GM23338 (cell line): ENCODE results near the gene RXRA. TPM values are rescaled to one million over a fixed set of nuclear protein-coding genes. Genes with fewer than 3 reads are reported as not detected.

Experiments used
- ATAC-seq: fragments of 200-7000 bp; cut with Tn5 transposase; 3 replicates; pipeline ENCODE4 v1.9.1; 2020
- DNase-seq: peaks from one replicate; pipeline ENCODE4 v3.0.0-alpha.2; 2015; ENCODE audit warnings: low spot score
- H2AFZ ChIP-seq: fragments of 200-600 bp; sonication (generic); 2 replicates; pipeline ENCODE4 v1.8.0; 2016; ENCODE audit warnings: antibody characterized with exemption, mild to moderate bottlenecking, moderate library complexity
- H3F3A ChIP-seq: fragments of 200-600 bp; sonication (generic); replicated peaks from 2 replicates; pipeline ENCODE4 v1.8.0; 2017; ENCODE audit warnings: antibody characterized with exemption, mixed run types, low read depth
- H3K27ac ChIP-seq: fragments of 200-600 bp; sonication (generic); 2 replicates; pipeline ENCODE4 v1.6.1; 2016; ENCODE audit warnings: low read depth
- H3K27me3 ChIP-seq: fragments of 200-600 bp; sonication (generic); 2 replicates; pipeline ENCODE4 v1.8.0; 2016; ENCODE audit warnings: mild to moderate bottlenecking, mixed run types, moderate library complexity; ENCODE audit not compliant: insufficient read depth
- H3K36me3 ChIP-seq: fragments of 200-600 bp; sonication (generic); 2 replicates; pipeline ENCODE4 v1.8.0; 2016; ENCODE audit warnings: mild to moderate bottlenecking; ENCODE audit not compliant: insufficient read depth
- H3K4me1 ChIP-seq: fragments of 200-600 bp; sonication (generic); 2 replicates; pipeline ENCODE4 v1.8.0; 2016; ENCODE audit warnings: mild to moderate bottlenecking, moderate library complexity; ENCODE audit not compliant: insufficient read depth
- H3K4me2 ChIP-seq: fragments of 200-600 bp; sonication (generic); 2 replicates; pipeline ENCODE4 v1.7.1; 2017; ENCODE audit warnings: mixed run types
- H3K4me3 ChIP-seq: fragments of 200-600 bp; sonication (generic); 2 replicates; pipeline ENCODE4 v1.6.1; 2016; ENCODE audit warnings: mixed run types
- H3K79me2 ChIP-seq: fragments of 200-600 bp; sonication (generic); replicated peaks from 2 replicates; pipeline ENCODE4 v1.8.0; 2017; ENCODE audit warnings: mild to moderate bottlenecking; ENCODE audit not compliant: insufficient read depth
- H3K9me2 ChIP-seq: fragments of 200-600 bp; sonication (generic); 2 replicates; pipeline ENCODE4 v1.8.0; 2017; ENCODE audit not compliant: insufficient read depth
- H4K20me1 ChIP-seq: fragments of 200-600 bp; sonication (generic); replicated peaks from 2 replicates; pipeline ENCODE4 v1.8.0; 2017; ENCODE audit warnings: mild to moderate bottlenecking; ENCODE audit not compliant: insufficient read depth
- H3K27ac Mint-ChIP-seq: 2 replicates; pipeline ENCODE4 v1.8.0; 2020; ENCODE audit warnings: inconsistent platforms, mild to moderate bottlenecking, moderate library complexity, mixed read lengths
- H3K27me3 Mint-ChIP-seq: 3 replicates; pipeline ENCODE4 v1.8.0; 2022; ENCODE audit warnings: low read depth, mild to moderate bottlenecking, moderate library complexity, mixed read lengths, inconsistent platforms; ENCODE audit not compliant: insufficient read depth, poor library complexity
- H3K36me3 Mint-ChIP-seq: 3 replicates; pipeline ENCODE4 v1.8.0; 2021; ENCODE audit warnings: low read depth, mild to moderate bottlenecking, inconsistent platforms, moderate library complexity, mixed read lengths
- H3K4me1 Mint-ChIP-seq: 3 replicates; pipeline ENCODE4 v1.8.0; 2020; ENCODE audit warnings: mild to moderate bottlenecking, inconsistent platforms, mixed read lengths
- H3K4me3 Mint-ChIP-seq: 3 replicates; pipeline ENCODE4 v1.8.0; 2021; ENCODE audit warnings: moderate library complexity, mild to moderate bottlenecking, inconsistent platforms, mixed read lengths
- H3K9me3 Mint-ChIP-seq: 3 replicates; pipeline ENCODE4 v1.8.0; 2020; ENCODE audit warnings: moderate library complexity, mild to moderate bottlenecking, inconsistent platforms, mixed read lengths
- CREB1 ChIP-seq: fragments of 250-450 bp; sonication (Bioruptor Pico); IDR thresholded peaks from 2 replicates; pipeline ENCODE4 v1.5.0; 2020; ENCODE audit warnings: low read depth, mild to moderate bottlenecking, moderate library complexity
- CTCF ChIP-seq, 2 experiments: fragments of 200-600 bp in 1 of 2; sonication (generic) in 1 of 2; conservative IDR thresholded peaks; 2 replicates each; pipeline versions ENCODE4 v1.5.1 to v1.6.1; 2016 to 2017; ENCODE audit warnings: antibody characterized with exemption in 2 of 2, low read depth in 2 of 2, mild to moderate bottlenecking in 2 of 2, moderate library complexity in 1 of 2
- ETS1 ChIP-seq: IDR thresholded peaks from 2 replicates; pipeline ENCODE4 v1.6.1; 2016; ENCODE audit warnings: antibody characterized with exemption
- EZH2 ChIP-seq: fragments of 200-600 bp; sonication (generic); IDR thresholded peaks from one replicate; pipeline ENCODE4 v1.8.0; 2017; ENCODE audit warnings: antibody characterized with exemption, mild to moderate bottlenecking, low read depth; ENCODE audit not compliant: unreplicated experiment
- EZH2phosphoT487 ChIP-seq: fragments of 200-600 bp; sonication (generic); IDR thresholded peaks from one replicate; pipeline ENCODE4 v1.8.1; 2018; ENCODE audit warnings: antibody characterized with exemption; ENCODE audit not compliant: unreplicated experiment
- JUNB ChIP-seq: IDR thresholded peaks from one replicate; pipeline ENCODE4 v1.6.1; 2016; ENCODE audit warnings: antibody characterized with exemption; ENCODE audit not compliant: unreplicated experiment
- NANOG ChIP-seq: IDR thresholded peaks from 2 replicates; pipeline ENCODE4 v1.6.1; 2016; ENCODE audit warnings: antibody characterized with exemption, borderline replicate concordance
- POLR2AphosphoS5 ChIP-seq: IDR thresholded peaks from 2 replicates; pipeline ENCODE4 v1.6.1; 2016; ENCODE audit warnings: antibody characterized with exemption, low read depth
- STAT1 ChIP-seq: IDR thresholded peaks from one replicate; pipeline ENCODE4 v1.6.1; 2016; ENCODE audit warnings: antibody characterized with exemption; ENCODE audit not compliant: unreplicated experiment
- ZNF114 ChIP-seq: fragments of 250-450 bp; sonication (Bioruptor Pico); IDR thresholded peaks from 2 replicates; pipeline ENCODE4 v1.5.0; 2020; ENCODE audit warnings: mild to moderate bottlenecking, moderate library complexity
- ZNF331 ChIP-seq: fragments of 250-450 bp; sonication (Bioruptor Pico); IDR thresholded peaks from 2 replicates; pipeline ENCODE4 v1.5.0; 2020; ENCODE audit warnings: low read depth, mild to moderate bottlenecking, moderate library complexity
- polyA plus RNA-seq: library from polyadenylated mRNA; unstranded; fragments of >200 nt; fragmentation: Nextera tagmentation; extraction: Ambion mirVana; gene quantifications from 2 replicates; pipeline ENCODE4 v1.2.1, GENCODE V29; 2016
- total RNA-seq: library from RNA; depleted of rRNA; stranded (reverse); fragments of >200 nt; shearing (Covaris generic); gene quantifications from 2 replicates; pipeline ENCODE4 v1.2.3, GENCODE V29; 2014
- TF ChIP-seq, protein P1 (sequence below): fragments of 250-450 bp; sonication (Bioruptor Pico); IDR thresholded peaks from 2 replicates; pipeline ENCODE4 v1.5.0; 2020; ENCODE audit warnings: mild to moderate bottlenecking, moderate library complexity
- TF ChIP-seq, protein P2 (sequence below): IDR thresholded peaks from one replicate; pipeline ENCODE4 v1.6.1; 2018; ENCODE audit warnings: antibody characterized with exemption; ENCODE audit not compliant: unreplicated experiment

RXRA gene
- total and polyA plus RNA-seq, 2 experiments from 2014 or later, result 4.9 to 17.9 TPM

DNA sequence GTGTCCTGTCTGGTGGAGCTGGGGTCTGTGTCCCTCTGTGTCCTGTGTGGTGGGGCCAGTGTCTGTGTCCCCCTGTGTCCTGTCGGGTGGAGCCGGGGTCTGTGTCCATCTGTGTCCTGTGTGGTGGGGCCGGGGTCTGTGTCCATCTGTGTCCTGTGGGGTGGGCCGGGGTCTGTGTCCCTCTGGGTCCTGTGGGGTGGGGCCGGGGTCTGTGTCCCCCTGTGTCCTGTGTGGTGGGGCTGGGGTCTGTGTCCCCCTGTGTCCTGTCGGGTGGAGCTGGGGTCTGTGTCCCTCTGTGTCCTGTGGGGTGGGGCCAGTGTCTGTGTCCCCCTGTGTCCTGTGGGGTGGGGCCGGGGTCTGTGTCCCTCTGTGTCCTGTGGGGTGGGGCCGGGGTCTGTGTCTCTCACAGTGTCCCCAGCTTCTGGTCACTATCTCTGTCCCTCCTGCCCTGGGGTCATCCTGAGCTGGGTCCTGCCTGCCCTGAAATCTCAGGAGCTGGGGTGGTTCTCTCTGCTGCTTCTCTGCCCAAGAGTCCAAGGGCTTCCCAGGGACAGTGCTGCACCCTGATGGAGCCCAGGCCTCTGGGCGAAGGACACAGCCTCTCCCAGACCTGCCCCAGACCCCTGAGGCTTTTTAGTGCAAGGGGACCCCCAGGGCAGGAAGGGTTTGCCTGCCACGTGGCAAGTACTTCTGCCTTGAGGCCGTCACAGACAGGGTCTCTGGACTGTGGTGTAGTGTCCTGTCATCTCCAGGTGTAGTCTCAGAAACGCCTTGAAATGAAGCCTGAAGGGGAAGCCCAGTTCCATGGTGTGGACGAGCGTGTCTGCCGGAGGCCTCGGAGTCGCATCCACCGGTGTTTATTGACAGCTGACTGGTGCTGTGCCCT, 131.3 kb downstream of the RXRA start:
- Mint-ChIP-seq H3K27ac (no peak overlapping the region), H3K36me3 (no peaks in the 10 kb centered on the region), H3K27me3 (peaks cover 9% of the 10 kb centered on the region), H3K9me3 (no peaks in the 10 kb centered on the region), H3K4me1 (no peaks in the 10 kb centered on the region), H3K4me3 (no peak overlapping the region)
- no peak overlapping the region for H3K4me2 ChIP-seq
- DNase-seq (no peak), ATAC-seq (no peak)
- H3K4me1 ChIP-seq, result no peaks in the 10 kb centered on the region
- H3K36me3 ChIP-seq, result no peaks in the 10 kb centered on the region
- no peaks in the 10 kb centered on the region for H3F3A ChIP-seq
- no peak for TF ChIP-seq ZNF114
- TF ChIP-seq, protein P1, sequence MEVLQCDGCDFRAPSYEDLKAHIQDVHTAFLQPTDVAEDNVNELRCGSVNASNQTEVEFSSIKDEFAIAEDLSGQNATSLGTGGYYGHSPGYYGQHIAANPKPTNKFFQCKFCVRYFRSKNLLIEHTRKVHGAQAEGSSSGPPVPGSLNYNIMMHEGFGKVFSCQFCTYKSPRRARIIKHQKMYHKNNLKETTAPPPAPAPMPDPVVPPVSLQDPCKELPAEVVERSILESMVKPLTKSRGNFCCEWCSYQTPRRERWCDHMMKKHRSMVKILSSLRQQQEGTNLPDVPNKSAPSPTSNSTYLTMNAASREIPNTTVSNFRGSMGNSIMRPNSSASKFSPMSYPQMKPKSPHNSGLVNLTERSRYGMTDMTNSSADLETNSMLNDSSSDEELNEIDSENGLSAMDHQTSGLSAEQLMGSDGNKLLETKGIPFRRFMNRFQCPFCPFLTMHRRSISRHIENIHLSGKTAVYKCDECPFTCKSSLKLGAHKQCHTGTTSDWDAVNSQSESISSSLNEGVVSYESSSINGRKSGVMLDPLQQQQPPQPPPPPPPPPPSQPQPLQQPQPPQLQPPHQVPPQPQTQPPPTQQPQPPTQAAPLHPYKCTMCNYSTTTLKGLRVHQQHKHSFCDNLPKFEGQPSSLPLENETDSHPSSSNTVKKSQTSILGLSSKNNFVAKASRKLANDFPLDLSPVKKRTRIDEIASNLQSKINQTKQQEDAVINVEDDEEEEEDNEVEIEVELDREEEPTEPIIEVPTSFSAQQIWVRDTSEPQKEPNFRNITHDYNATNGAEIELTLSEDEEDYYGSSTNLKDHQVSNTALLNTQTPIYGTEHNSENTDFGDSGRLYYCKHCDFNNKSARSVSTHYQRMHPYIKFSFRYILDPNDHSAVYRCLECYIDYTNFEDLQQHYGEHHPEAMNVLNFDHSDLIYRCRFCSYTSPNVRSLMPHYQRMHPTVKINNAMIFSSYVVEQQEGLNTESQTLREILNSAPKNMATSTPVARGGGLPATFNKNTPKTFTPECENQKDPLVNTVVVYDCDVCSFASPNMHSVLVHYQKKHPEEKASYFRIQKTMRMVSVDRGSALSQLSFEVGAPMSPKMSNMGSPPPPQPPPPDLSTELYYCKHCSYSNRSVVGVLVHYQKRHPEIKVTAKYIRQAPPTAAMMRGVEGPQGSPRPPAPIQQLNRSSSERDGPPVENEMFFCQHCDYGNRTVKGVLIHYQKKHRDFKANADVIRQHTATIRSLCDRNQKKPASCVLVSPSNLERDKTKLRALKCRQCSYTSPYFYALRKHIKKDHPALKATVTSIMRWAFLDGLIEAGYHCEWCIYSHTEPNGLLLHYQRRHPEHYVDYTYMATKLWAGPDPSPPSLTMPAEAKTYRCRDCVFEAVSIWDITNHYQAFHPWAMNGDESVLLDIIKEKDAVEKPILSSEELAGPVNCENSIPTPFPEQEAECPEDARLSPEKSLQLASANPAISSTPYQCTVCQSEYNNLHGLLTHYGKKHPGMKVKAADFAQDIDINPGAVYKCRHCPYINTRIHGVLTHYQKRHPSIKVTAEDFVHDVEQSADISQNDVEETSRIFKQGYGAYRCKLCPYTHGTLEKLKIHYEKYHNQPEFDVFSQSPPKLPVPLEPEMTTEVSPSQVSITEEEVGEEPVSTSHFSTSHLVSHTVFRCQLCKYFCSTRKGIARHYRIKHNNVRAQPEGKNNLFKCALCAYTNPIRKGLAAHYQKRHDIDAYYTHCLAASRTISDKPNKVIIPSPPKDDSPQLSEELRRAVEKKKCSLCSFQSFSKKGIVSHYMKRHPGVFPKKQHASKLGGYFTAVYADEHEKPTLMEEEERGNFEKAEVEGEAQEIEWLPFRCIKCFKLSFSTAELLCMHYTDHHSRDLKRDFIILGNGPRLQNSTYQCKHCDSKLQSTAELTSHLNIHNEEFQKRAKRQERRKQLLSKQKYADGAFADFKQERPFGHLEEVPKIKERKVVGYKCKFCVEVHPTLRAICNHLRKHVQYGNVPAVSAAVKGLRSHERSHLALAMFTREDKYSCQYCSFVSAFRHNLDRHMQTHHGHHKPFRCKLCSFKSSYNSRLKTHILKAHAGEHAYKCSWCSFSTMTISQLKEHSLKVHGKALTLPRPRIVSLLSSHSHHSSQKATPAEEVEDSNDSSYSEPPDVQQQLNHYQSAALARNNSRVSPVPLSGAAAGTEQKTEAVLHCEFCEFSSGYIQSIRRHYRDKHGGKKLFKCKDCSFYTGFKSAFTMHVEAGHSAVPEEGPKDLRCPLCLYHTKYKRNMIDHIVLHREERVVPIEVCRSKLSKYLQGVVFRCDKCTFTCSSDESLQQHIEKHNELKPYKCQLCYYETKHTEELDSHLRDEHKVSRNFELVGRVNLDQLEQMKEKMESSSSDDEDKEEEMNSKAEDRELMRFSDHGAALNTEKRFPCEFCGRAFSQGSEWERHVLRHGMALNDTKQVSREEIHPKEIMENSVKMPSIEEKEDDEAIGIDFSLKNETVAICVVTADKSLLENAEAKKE (CRISPR knock-in tag), result no peak
- no peak for TF ChIP-seq CTCF (conservative IDR thresholded peaks at IDR 0.05; ENCODE audit: low read depth in 2 of 2)
- TF ChIP-seq STAT1, result no peak
- no peak for TF ChIP-seq POLR2AphosphoS5
- TF ChIP-seq JUNB, result no peak
- TF ChIP-seq, protein P2, sequence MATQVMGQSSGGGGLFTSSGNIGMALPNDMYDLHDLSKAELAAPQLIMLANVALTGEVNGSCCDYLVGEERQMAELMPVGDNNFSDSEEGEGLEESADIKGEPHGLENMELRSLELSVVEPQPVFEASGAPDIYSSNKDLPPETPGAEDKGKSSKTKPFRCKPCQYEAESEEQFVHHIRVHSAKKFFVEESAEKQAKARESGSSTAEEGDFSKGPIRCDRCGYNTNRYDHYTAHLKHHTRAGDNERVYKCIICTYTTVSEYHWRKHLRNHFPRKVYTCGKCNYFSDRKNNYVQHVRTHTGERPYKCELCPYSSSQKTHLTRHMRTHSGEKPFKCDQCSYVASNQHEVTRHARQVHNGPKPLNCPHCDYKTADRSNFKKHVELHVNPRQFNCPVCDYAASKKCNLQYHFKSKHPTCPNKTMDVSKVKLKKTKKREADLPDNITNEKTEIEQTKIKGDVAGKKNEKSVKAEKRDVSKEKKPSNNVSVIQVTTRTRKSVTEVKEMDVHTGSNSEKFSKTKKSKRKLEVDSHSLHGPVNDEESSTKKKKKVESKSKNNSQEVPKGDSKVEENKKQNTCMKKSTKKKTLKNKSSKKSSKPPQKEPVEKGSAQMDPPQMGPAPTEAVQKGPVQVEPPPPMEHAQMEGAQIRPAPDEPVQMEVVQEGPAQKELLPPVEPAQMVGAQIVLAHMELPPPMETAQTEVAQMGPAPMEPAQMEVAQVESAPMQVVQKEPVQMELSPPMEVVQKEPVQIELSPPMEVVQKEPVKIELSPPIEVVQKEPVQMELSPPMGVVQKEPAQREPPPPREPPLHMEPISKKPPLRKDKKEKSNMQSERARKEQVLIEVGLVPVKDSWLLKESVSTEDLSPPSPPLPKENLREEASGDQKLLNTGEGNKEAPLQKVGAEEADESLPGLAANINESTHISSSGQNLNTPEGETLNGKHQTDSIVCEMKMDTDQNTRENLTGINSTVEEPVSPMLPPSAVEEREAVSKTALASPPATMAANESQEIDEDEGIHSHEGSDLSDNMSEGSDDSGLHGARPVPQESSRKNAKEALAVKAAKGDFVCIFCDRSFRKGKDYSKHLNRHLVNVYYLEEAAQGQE, result no peak
- TF ChIP-seq EZH2phosphoT487, result no peak
- TF ChIP-seq ETS1, result no peak
- no peak for TF ChIP-seq NANOG
- TF ChIP-seq CREB1, result no peak
- no peak for TF ChIP-seq ZNF331 (CRISPR knock-in tag)
- no peak for TF ChIP-seq EZH2
- no peak overlapping the region for H2AFZ ChIP-seq
- no peaks in the 10 kb centered on the region for H3K9me2 ChIP-seq
- no peak overlapping the region for H3K27ac ChIP-seq
- H3K79me2 ChIP-seq, result no peaks in the 10 kb centered on the region
- no peak overlapping the region for H3K4me3 ChIP-seq
- no peaks in the 10 kb centered on the region for H4K20me1 ChIP-seq
- H3K27me3 ChIP-seq, result no peaks in the 10 kb centered on the region
